MG63 (cell line): ENCODE results near the gene DAD1. TPM values are rescaled to one million over a fixed set of nuclear protein-coding genes. Genes with fewer than 3 reads are reported as not detected.
"Not testable (repeated sequence)": the region's sequence is repeated elsewhere in the genome, so short reads cannot be mapped to it uniquely, and the experiment has no call there.

Source experiments
- DNase-seq: peaks from one replicate; pipeline ENCODE4 v3.0.0-alpha.2; 2020
- H3K27me3 ChIP-seq: fragments of 250-450 bp; sonication (Bioruptor Pico); 2 replicates; pipeline ENCODE4 v1.5.1; 2020; ENCODE audit warnings: mild to moderate bottlenecking, moderate library complexity
- H3K36me3 ChIP-seq: fragments of 250-450 bp; sonication (Bioruptor Pico); 2 replicates; pipeline ENCODE4 v1.5.1; 2020; ENCODE audit warnings: mild to moderate bottlenecking, moderate library complexity
- H3K4me3 ChIP-seq: fragments of 250-450 bp; sonication (Bioruptor Pico); 2 replicates; pipeline ENCODE4 v1.5.1; 2020; ENCODE audit warnings: mild to moderate bottlenecking, moderate library complexity
- H3K9me3 ChIP-seq: fragments of 250-450 bp; sonication (Bioruptor Pico); 2 replicates; pipeline ENCODE4 v1.5.1; 2020; ENCODE audit warnings: mild to moderate bottlenecking, moderate library complexity
- total RNA-seq: library from RNA; depleted of rRNA; stranded (reverse); fragments of >200 nt; shearing (Covaris generic); gene quantifications from 2 replicates; pipeline ENCODE4 v1.2.3, GENCODE V29; 2014; ENCODE audit warnings: low replicate concordance; rRNA removed

Gene DAD1
- total RNA-seq, result 275 and 292 TPM in 2 replicates

DNA sequence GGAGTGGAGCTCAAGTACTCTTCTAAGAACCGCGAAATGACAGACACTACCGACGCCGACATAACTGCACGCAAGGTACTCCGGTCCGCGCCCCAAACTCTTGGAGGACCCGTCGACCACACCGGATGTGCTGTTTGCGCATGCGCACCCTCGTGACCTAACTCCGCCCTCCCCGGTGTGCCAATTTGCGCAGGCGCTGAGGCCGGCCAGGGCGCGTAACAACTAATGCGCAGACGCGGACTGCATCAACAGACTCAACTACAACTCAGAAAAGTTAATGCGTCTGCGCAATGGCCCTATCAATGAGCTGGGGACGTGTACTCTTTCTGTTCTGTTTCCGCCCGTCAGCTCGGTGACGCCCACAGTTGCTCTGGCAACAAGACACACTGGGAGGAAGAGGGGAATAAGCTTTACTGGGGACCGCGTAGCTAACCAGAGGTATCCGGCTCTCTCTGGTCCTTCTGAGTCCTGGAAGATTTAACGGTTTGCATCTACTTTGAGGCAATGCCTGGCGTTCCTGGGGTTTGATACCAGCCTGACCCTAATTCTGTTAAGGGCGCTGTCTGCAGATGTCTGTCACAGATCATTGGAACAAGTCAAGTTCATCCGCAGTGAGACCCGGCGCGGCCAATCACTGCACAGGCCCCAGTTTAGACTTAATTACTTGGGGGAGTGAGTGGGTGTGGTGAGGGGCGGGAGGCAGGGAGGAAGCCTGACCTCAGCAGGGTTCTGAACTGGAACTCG lies at the start of gene DAD1:
DAD1 (minus strand) TSS at position 129 of the 744 bp plus-strand sequence; CDS start at position 62, 67 bp downstream.
- DNase-seq, result peak; percentile 93
- peak within 1 kb of the TSS; percentile 89 for H3K4me3 ChIP-seq
- peaks cover 22% of the 10 kb centered on the region for H3K36me3 ChIP-seq
- H3K9me3 ChIP-seq, result no peaks in the 10 kb centered on the region
- H3K27me3 ChIP-seq, result no peaks in the 10 kb centered on the region

DNA sequence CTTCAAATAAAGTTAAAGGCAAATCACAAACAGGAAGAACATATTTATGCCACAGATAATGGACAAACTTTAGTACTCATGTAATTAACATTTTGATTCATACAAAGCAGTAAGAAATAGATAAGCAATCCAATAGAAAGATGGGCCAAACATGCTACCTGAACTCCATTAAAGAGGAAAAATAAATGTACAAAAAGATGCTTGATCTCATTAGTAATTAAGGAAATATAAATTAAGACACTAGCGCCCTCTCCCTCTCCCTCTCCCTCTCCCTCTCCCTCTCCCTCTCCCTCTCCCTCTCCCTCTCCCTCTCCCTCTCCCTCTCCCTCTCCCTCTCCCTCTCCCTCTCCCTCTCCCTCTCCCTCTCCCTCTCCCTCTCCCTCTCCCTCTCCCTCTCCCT lies 47.0 kb upstream of the DAD1 start:
- H3K9me3 ChIP-seq, H3K36me3 ChIP-seq, H3K4me3 ChIP-seq, H3K27me3 ChIP-seq, DNase-seq: not testable (repeated sequence)

DNA sequence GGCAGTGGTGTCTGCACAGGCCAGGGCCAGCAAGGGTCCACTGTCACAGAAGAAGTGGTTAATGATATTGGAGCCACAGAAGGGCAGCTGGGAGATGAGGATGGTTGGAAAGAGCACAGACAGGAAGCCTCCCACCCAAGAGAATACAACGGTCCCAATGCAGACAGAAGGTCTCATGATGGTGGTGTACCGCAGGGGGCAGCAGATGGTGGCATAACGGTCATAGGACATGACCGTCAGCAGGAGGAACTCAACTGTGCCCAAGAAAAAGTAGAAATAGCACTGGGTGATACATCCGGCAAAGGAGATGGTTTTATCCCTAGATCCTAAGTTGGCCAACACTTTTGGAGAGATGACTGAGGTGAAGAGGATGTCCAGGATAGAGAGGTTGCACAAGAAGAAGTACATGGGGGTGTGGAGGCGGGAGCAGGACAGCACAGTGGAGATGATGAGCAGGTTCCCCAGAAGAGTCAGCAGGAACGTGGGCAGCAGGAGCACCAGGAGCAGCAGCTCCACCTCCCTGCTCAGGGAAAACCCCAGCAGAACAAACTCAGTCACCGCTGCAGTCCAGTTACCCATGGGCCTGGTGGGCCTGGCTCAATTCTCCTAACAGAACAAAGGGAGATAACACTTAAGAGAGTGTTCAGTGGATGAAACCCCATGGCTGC lies 45.3 kb upstream of the DAD1 start:
- Histone ChIP-seq H3K4me3 (no peak overlapping the region), H3K9me3 (no peaks in the 10 kb centered on the region), H3K27me3 (no peaks in the 10 kb centered on the region), H3K36me3 (no peaks in the 10 kb centered on the region)
- no peak for DNase-seq

DNA sequence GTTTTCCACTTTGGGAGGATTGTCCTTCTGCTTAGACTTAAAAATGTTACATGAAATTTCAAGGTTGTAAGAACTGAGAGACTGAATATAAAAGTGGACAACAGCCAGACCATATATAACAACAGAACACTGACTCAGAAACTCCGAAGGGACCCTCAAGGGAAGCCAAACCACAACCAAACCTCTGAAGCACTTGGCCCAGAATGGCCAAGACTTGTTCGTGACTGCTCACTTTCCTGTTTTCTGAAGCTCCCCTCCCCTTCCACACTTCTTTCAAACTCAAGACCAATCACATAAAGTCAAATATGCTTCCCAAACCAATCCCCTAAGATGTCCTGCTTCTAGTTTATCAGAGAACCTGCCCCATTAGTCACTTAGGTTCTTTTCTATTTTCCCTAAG lies 41.5 kb upstream of the DAD1 start:
- H3K27me3 ChIP-seq, result no peaks in the 10 kb centered on the region
- no peak for DNase-seq
- H3K36me3 ChIP-seq, result no peaks in the 10 kb centered on the region
- H3K9me3 ChIP-seq, result no peaks in the 10 kb centered on the region
- H3K4me3 ChIP-seq, result no peak overlapping the region

DNA sequence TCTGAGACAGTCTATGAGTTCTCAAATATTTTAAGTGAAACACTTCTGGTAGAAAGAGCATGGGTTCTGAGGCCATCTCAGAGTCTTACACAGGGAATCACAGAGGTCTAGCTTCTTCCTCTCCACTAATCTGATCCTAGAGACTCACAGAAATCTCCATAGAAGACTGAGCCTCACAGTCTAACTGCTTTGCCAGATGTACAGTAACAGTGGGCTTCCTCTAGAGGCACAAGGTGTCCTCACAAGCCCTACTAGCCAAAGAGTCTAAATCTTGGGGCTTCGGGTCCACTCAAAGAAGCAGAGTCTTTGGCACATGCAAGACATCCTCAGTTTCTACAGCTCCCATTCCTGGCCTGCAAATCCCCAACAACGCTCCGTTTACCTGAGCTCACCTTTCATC lies 41.0 kb upstream of the DAD1 start:
- Histone ChIP-seq H3K36me3 (no peaks in the 10 kb centered on the region), H3K27me3 (no peaks in the 10 kb centered on the region), H3K4me3 (no peak overlapping the region), H3K9me3 (no peaks in the 10 kb centered on the region)
- DNase-seq, result no peak

DNA sequence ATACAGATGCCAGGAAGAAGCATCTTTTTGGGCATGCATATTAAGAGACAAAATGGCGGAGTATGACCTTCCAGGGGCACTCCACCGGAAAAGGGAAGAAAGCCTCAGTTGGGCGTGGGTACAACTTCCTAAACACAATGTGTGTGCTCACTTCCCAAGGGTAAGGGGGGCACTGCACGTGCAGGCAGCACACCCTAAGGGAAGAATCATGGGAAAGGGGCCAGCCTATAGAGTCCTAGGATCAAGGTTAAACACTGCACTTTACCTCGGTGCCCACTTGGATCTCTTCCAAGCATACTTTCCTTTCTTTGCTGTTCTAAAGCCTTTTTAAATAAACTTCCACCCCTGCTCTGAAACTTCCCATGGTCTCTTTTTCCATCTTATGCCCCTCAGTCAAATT lies 40.3 kb upstream of the DAD1 start:
- H3K9me3 ChIP-seq, result no peaks in the 10 kb centered on the region
- no peak for DNase-seq
- no peak overlapping the region for H3K4me3 ChIP-seq
- H3K36me3 ChIP-seq, result no peaks in the 10 kb centered on the region
- no peaks in the 10 kb centered on the region for H3K27me3 ChIP-seq

DNA sequence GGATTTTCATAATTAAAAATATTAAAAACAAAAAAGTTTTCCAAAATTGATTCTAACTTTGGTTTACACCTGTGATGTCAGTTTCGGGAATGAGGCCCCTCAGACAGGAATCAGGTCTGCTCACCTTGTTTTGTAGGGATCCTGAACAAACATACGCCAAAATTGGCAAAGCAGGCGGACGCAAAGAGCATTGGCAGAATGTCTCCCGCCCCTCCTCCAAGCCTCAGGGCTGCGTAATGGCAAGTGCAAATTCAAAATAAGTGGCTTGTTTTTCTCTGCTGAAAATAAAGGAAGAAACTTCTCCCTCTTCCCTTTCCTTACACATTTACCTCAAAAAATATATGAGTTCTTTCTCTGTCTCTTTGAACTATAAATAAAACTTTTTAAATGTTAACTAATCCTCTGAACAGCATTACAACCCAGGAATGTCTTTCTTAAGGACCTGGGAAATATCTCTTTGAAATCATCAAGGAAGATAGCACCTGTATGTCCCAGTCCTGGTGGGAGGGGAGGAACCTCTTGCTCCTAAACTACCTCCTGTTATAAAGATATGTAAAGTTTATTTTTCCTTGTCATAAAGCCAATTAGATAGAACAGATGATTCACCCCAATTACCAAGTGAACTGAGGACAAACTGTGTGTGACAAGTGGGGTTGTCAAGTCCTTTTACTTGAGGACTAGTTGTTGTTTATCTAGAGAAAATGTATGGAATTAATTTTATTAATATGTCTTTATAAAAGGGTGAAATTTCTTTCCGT lies 38.7 kb upstream of the DAD1 start:
- no peak for DNase-seq
- Histone ChIP-seq H3K36me3 (no peaks in the 10 kb centered on the region), H3K4me3 (no peak overlapping the region), H3K27me3 (no peaks in the 10 kb centered on the region), H3K9me3 (no peaks in the 10 kb centered on the region)

DNA sequence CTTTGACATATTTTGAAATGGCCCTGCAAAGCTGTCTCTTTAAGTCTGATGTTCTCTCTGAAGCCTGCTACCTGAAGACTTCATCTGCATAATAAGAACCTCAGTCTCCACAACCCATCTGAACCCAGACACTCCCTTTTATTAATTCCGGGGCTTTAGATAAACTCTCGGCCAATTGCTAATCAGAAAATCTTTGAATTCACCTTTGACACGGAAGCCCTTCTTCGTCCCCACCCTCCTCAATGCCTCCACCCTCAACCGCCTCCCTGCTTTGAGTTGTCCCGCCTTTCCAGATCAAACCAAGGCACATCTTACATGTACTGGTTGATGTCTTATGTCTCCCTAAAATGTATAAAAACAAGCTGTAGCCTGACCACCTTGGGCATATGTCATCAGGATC lies 37.6 kb upstream of the DAD1 start:
- Histone ChIP-seq H3K36me3 (no peaks in the 10 kb centered on the region), H3K27me3 (no peaks in the 10 kb centered on the region), H3K9me3 (no peaks in the 10 kb centered on the region), H3K4me3 (no peak overlapping the region)
- no peak for DNase-seq

DNA sequence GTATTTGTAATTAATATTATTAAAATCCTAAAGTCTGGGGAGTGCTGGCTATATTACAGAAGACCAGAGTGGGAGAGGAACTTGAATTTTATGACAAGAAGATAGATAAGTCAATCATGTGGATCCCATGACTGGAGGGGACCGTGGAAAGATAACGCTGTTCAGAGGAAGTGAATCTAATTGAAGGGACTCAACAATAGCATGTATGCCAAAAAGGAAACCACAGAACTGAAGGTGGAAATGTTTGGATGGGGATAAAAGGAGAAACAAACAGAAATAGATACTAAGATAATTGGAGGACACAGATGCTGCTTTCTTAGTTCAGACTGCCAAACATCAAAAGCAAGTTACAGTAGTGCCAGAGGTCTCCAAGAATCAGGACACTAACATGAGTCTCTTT lies 34.0 kb upstream of the DAD1 start:
- H3K9me3 ChIP-seq, result no peaks in the 10 kb centered on the region
- H3K36me3 ChIP-seq, result no peaks in the 10 kb centered on the region
- H3K4me3 ChIP-seq, result no peak overlapping the region
- H3K27me3 ChIP-seq, result no peaks in the 10 kb centered on the region
- DNase-seq, result no peak

DNA sequence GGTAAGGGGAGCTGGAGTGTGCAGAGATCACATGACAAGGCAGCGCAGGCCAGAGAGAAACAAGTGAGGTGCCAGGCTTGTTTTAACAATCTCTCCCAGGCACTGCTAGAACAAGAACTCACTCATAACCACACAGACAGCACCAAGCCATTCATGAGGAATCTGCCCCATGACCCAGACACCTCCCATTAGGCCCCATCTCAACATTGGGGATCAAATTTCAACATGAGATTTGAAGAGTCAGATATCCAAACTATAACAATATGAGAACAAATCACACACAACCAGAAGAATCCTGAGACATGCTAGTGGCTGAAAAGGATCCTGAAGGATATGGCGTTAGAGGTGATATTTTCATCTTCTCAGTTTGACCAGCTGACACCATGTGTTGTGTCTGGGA lies 33.2 kb upstream of the DAD1 start:
- Histone ChIP-seq H3K9me3 (no peaks in the 10 kb centered on the region), H3K4me3 (no peak overlapping the region), H3K27me3 (no peaks in the 10 kb centered on the region), H3K36me3 (no peaks in the 10 kb centered on the region)
- DNase-seq, result no peak

DNA sequence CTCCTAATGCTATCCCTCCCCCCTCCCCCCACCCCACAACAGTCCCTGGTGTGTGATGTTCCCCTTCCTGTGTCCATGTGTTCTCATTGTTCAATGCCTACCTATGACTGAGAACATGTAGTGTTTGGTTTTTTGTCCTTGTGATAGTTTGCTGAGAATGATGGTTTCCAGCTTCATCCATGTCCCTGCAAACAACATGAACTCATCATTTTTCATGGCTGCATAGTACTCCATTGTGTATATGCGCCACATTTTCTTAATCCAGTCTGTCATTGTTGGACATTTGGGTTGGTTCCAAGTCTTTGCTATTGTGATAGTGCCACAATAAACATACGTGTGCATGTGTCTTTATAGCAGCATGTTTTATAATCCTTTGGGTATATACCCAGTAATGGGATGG lies 26.7 kb upstream of the DAD1 start:
- H3K27me3 ChIP-seq, H3K9me3 ChIP-seq, DNase-seq, H3K36me3 ChIP-seq, H3K4me3 ChIP-seq: not testable (repeated sequence)

DNA sequence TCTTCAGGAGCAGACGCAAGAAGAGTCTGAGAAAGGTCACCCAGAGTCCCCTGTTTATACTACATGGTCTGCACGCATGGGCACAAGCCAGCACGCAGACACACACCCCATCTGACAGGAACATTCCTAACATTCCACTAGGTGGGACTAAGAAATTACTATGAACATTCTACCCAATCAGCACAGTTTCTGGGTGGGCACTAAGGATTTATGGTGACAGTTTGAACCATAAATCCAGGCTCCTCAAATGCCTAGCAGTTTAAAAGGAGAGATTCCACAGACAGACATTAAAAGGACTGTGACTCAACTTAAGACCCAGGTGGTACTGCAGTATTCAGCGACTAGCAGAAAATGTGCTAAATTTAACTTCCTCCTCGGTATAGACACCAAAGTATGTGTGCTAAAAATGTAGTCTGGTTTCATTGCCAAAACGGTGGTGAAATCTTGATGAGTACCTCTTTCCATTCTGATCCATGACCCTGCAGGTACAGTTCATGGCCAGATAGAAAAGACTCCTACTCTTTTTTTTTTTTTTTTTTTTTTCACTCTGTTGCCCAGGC lies 25.3 kb upstream of the DAD1 start:
- H3K4me3 ChIP-seq, result no peak overlapping the region

DNA sequence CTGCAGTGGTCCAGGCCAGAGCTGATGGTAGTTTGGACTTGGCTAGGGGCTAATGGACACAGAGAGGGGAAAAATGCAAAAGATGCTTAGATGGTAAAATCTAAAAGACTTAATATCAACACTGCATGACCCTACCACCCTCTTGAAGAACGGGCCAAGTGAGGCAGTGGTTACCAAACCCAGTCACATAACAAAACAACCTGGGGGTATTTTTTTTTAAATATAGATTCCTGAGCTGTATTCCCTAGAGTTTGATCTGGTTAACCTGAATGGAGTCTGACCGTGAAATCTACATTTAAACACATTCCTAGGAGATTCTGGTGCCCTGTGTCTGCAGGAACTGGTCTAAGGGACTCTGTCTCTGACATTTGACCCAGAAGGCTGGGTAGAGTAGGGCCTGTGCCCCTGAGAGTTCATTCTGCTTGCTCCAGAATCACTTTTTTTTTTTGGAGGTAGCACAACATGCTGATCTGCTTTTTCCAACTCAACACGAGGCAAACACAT lies 24.8 kb upstream of the DAD1 start:
- no peaks in the 10 kb centered on the region for H3K9me3 ChIP-seq
- no peaks in the 10 kb centered on the region for H3K36me3 ChIP-seq
- H3K27me3 ChIP-seq, result no peaks in the 10 kb centered on the region
- no peak overlapping the region for H3K4me3 ChIP-seq
- DNase-seq, result no peak

More for the DNA sequence above, 25.3 kb upstream of the DAD1 start:
- Histone ChIP-seq H3K27me3 (no peaks in the 10 kb centered on the region), H3K9me3 (no peaks in the 10 kb centered on the region), H3K36me3 (no peaks in the 10 kb centered on the region)
- DNase-seq, result peak; percentile 78

DNA sequence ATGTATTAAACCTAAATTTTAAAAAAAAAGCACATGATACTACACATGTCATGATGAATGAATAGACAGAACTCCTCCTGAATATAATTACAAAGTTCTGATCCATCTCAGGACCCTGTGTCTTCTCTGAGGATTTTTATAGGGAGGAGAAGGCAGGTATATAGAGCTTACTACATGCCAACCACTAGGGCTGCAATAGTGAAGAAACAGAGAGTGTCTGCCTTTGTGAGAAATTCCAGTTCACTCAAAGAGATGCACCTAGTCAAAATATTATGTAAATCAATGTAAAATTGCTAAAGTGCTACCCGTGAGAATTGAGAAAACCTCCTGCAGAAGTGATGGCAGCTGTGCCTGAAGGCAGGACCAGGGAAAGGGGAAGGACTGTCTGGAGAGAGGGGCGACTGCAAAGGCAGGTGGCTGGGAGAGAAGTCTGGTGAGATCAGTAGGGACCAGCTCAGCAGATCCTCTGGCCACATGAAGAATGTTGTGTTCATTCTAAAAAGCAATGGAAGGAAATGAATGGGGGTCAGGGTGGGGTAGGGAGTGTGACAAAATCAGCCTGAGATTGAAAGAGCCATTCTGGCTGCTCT lies 24.2 kb upstream of the DAD1 start:
- Histone ChIP-seq H3K27me3 (no peaks in the 10 kb centered on the region), H3K9me3 (no peaks in the 10 kb centered on the region), H3K4me3 (no peak overlapping the region), H3K36me3 (no peaks in the 10 kb centered on the region)
- no peak for DNase-seq

DNA sequence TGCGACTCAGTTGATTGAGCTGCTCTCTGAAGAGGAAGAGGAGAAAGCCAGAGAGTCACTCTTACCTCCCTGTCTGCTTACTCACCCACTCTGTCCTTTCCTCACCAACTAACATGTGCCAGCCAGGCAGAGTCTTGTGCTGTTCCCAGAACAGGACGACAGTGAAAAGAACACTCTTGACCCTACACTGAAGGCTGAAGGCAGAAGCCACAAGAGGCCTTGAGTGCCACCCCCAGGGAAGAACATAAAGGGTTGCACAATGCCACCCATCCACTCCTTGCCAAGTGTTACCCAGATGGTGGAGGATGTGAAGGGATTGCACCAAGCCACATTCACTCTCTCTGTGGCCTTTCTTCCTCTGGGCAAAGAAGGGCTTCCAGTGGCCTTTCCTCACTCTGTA lies 21.9 kb upstream of the DAD1 start:
- H3K9me3 ChIP-seq, result no peaks in the 10 kb centered on the region
- H3K27me3 ChIP-seq, result no peaks in the 10 kb centered on the region
- no peaks in the 10 kb centered on the region for H3K36me3 ChIP-seq
- no peak overlapping the region for H3K4me3 ChIP-seq
- no peak for DNase-seq

DNA sequence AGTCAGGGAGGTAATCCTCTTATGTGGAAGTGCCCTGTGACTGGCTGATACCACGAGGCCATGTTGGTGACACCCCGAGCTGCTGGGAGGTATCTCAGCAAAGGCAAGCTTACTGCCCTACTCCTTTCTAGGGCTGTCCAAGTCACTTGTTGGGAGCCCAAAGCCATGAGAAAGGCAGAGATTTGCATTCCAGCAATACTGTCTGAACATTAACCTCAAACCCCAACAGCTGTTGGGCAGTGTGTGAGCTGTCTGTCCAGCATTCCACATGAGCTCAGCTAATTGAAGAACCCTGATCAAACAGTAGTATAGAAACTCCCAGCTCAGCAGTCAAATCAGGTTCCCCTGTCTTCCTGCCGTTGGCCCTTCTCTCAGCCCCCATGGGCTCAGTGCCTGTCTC lies 18.3 kb upstream of the DAD1 start:
- H3K27me3 ChIP-seq, result no peaks in the 10 kb centered on the region
- peaks cover 2% of the 10 kb centered on the region for H3K36me3 ChIP-seq
- H3K4me3 ChIP-seq, result no peak overlapping the region
- no peaks in the 10 kb centered on the region for H3K9me3 ChIP-seq
- DNase-seq, result no peak

DNA sequence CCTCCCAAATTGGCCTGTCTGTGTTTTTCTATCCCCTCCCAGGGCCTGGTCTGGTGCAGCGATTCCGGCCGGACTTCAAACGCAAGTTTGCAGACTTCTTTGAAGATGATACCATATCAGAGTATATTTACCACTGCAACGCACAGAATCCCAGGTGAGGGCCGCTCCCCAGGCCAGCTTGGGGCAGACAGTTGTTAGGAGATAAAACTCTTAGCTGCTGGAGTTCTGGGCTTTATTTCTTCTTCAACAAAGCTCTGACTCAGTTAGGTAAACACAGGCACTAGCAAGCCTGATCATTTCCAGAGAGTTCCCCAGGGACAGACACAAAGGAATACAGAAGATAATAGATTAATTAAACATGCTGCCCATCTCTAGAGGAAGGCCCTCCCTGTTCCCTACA lies 17.4 kb upstream of the DAD1 start:
- H3K36me3 ChIP-seq, result peaks cover 2% of the 10 kb centered on the region
- DNase-seq, result no peak
- no peaks in the 10 kb centered on the region for H3K27me3 ChIP-seq
- no peak overlapping the region for H3K4me3 ChIP-seq
- H3K9me3 ChIP-seq, result no peaks in the 10 kb centered on the region
